Motor neuron (in vitro differentiated cells): ENCODE results near the gene CBX5. TPM values are rescaled to one million over a fixed set of nuclear protein-coding genes. Genes with fewer than 3 reads are reported as not detected.
A peak's percentile ranks its signal among the peaks of the same experiment; 100 is the strongest.

Experiments used
- ATAC-seq, 8 experiments: fragments of 200-7000 bp; cut with Tn5 transposase; replicated peaks in 6 of 8; 2 replicates each; pipeline ENCODE4 v1.8.0; 2021; ENCODE audit warnings: mild to moderate bottlenecking in 8 of 8, moderate library complexity in 8 of 8
- H3K27ac ChIP-seq, 2 donors: fragments of 250-450 bp; sonication (Bioruptor Pico); 2 replicates each; pipeline ENCODE4 v1.9.0; 2021; ENCODE audit warnings: antibody characterized with exemption in 2 of 2, mild to moderate bottlenecking in 2 of 2, moderate library complexity in 1 of 2
- H3K4me1 ChIP-seq, 2 donors: fragments of 250-450 bp; sonication (Bioruptor Pico); replicated peaks in 1 of 2; 2 replicates each; pipeline ENCODE4 v1.6.1; 2021; ENCODE audit warnings: antibody characterized with exemption in 2 of 2, mild to moderate bottlenecking in 2 of 2, moderate library complexity in 1 of 2
- H3K4me3 ChIP-seq, 5 donors: fragments of 250-450 bp; sonication (Bioruptor Pico); 2 replicates each; pipeline ENCODE4 v1.9.0; 2021; ENCODE audit warnings: antibody characterized with exemption in 5 of 5, mild to moderate bottlenecking in 5 of 5, moderate library complexity in 4 of 5
- WGBS, 10 experiments: fragments of 450-650 bp; shearing (Covaris generic); methylation state at CpG; one replicate each; pipeline ENCODE4 v1.0.0; 2022; 5-methylcytosine and 5-hydroxymethylcytosine counted together
- in situ Hi-C, 9 experiments: fragments of 400-800 bp; cut with MboI; loops; one replicate each; pipeline ENCODE4 v1.15.0; 2021; ENCODE audit warnings: low sequenced_read_pairs in 9 of 9, low pct_unique_long_range_greater_than_20kb in 2 of 9; ENCODE audit not compliant: unreplicated experiment in 9 of 9
- total RNA-seq, 8 experiments: library from RNA; unstranded; fragments of 300-600 nt; gene quantifications; 2 replicates each; pipeline versions ENCODE4 v1.2.3 to v1.2.4, GENCODE V29; 2022

CBX5 gene
- total RNA-seq, 8 experiments from 2014 or later = 20.8 to 172 (median 79.4) TPM

DNA sequence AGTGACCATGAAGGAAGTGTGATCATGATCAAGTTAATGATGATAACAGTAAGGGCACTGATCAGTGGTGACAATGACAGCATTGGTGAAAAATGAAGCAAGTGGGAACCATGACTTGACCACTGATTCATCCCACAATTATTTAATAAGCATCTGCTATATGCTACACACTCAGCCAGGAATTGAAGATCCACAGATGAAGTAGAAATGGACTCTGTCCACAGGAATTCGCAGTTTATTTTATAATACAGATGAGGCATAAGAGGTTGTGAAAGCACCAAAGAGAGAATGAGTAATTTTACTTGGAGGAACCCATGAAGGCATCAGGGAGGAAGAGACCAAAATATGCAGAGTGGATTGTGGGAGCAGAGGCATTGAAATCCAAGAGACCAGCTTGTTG is 57.3 kb downstream of the CBX5 start:
- H3K27ac ChIP-seq = no peak overlapping the region
- peaks cover 15 to 21% of the 10 kb centered on the region in 2 donors for H3K4me1 ChIP-seq
- in situ Hi-C loops = loop anchor here in 8 of 9 experiments (10.0 to 25.0 kb wide), 3 partner anchors 140 to 460 kb away; partner anchors contain the start of genes GPR84 (in 5 of the 8) and CISTR (in 3 of the 8)
- 0 to 100% (median 80%) methylated on average over 1 of the region's 1 CpG; no CpG with 5 or more reads in 2 of the 10 experiments for WGBS, 10 experiments
- no peak overlapping the region for H3K4me3 ChIP-seq
- ATAC-seq = no peak

DNA sequence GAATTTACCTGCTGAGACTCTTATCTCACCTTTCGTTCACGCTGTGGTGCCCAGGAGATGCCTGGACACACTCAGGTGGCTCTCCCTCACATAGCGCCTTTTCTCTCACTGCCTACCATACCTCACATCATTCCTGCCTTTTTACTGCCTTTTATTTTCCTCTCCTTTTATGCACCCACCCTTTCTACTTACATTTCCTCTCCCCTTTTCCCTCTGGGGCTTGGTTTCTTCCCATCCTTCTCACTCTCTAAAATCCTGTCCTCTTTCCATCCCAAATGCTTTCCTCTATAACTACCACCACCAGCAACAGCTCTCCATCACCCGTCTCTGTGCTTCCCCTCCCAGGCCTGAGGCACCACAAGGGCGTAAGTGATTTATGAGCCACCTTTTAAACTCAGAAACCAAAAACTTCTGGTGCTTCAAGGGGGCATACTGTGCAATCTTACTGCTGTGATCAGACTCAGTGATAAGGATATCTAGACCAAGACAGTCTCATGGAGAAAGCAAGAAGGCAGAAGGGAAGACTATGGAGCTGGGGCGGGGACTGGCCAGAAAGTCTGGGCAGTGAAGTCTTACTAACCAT is 58.4 kb downstream of the CBX5 start:
- in situ Hi-C loops = loop anchor here in 8 of 9 experiments (10.0 to 25.0 kb wide), 3 partner anchors 141 to 459 kb away; partner anchors contain the start of genes GPR84 (in 5 of the 8) and CISTR (in 3 of the 8)
- Histone ChIP-seq H3K4me1 (peaks cover 19 to 26% of the 10 kb centered on the region in 2 donors), H3K27ac (no peak overlapping the region), H3K4me3 (no peak overlapping the region)
- 66 to 100% (median 76%) methylated on average over 2 to 5 of the region's 6 CpGs; no CpG with 5 or more reads in 2 of the 10 experiments for WGBS, 10 experiments
- no peak for ATAC-seq

DNA sequence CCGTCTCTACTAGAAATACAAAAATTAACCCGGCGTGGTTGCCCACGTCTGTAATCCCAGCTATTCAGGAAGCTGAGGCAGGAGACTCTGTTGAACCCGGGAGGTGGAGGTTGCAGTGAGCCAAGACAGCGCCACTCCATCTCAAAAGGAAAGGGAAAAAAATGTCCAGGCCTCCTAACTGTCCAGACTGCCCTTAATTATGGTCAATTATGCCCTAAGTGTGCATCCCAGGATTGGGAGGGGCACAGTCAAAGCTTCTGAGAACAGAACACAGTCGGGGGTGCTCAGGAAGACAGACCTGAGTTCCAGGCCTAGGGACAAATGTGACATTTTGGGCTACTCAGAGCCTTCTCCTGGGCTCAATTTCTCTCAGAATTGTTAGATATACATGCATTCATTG is 59.4 kb downstream of the CBX5 start:
- Histone ChIP-seq H3K4me1 (peaks cover 19 to 26% of the 10 kb centered on the region in 2 donors), H3K4me3 (no peak overlapping the region), H3K27ac (no peak overlapping the region)
- in situ Hi-C loops = loop anchor here in 8 of 9 experiments (10.0 to 25.0 kb wide), 3 partner anchors 142 to 458 kb away; partner anchors contain the start of genes GPR84 (in 5 of the 8) and CISTR (in 3 of the 8)
- WGBS, 10 experiments = 93 to 100% methylated on average over 1 to 6 of the region's 7 CpGs; no CpG with 5 or more reads in 8 of the 10 experiments
- no peak for ATAC-seq

- ATAC-seq = peak; percentile 43 to 75 (median 62)
- H3K4me1 ChIP-seq = peaks cover 19 to 26% of the 10 kb centered on the region in 2 donors
- no peak overlapping the region for H3K27ac ChIP-seq
- no peak overlapping the region for H3K4me3 ChIP-seq
- in situ Hi-C loops = loop anchor here in 8 of 9 experiments (10.0 to 25.0 kb wide), 3 partner anchors 142 to 458 kb away; partner anchors contain the start of genes GPR84 (in 5 of the 8) and CISTR (in 3 of the 8)
- WGBS, 10 experiments = 7 to 80% (median 35%) methylated on average over 1 to 3 of the region's 8 CpGs; no CpG with 5 or more reads in 6 of the 10 experiments
Measured at GRCh38 chr12:54220092-54220557, 59.8 kb downstream of the CBX5 start.

- ATAC-seq = peak; percentile 37 to 77 (median 60)
- Histone ChIP-seq H3K4me1 (peaks cover 19 to 26% of the 10 kb centered on the region in 2 donors), H3K27ac (peak overlapping the region in 1 of 2 donors; percentile 16), H3K4me3 (peak overlapping the region; percentile 3 to 28 (median 15))
- in situ Hi-C loops = loop anchor here in 4 of 9 experiments (25.0 kb wide), 2 partner anchors 144 to 456 kb away; partner anchors contain the start of genes CISTR (in 3 of the 4) and GPR84 (in 1 of the 4)
- whole genome bisulfite sequencing, 10 experiments = 0 to 9% (median 0%) methylated on average over 1 to 14 of the region's 39 CpGs; no CpG with 5 or more reads in 7 of the 10 experiments
Measured at GRCh38 chr12:54217774-54218241, 62.1 kb downstream of the CBX5 start.

GRCh38 chr12:54216797-54217661 is 62.9 kb downstream of the CBX5 start:
- H3K27ac ChIP-seq = no peak overlapping the region
- H3K4me3 ChIP-seq = peak overlapping the region; percentile 6 to 28 (median 15)
- H3K4me1 ChIP-seq = peaks cover 19 to 26% of the 10 kb centered on the region in 2 donors
- 0 to 2% (median 0%) methylated on average over 2 to 9 of the region's 34 CpGs; no CpG with 5 or more reads in 2 of the 10 experiments for WGBS, 10 experiments
- in situ Hi-C loops = loop anchor here in 4 of 9 experiments (25.0 kb wide), 2 partner anchors 145 to 455 kb away; partner anchors contain the start of genes CISTR (in 3 of the 4) and GPR84 (in 1 of the 4)
- ATAC-seq = peak; percentile 10 to 53 (median 44)

DNA sequence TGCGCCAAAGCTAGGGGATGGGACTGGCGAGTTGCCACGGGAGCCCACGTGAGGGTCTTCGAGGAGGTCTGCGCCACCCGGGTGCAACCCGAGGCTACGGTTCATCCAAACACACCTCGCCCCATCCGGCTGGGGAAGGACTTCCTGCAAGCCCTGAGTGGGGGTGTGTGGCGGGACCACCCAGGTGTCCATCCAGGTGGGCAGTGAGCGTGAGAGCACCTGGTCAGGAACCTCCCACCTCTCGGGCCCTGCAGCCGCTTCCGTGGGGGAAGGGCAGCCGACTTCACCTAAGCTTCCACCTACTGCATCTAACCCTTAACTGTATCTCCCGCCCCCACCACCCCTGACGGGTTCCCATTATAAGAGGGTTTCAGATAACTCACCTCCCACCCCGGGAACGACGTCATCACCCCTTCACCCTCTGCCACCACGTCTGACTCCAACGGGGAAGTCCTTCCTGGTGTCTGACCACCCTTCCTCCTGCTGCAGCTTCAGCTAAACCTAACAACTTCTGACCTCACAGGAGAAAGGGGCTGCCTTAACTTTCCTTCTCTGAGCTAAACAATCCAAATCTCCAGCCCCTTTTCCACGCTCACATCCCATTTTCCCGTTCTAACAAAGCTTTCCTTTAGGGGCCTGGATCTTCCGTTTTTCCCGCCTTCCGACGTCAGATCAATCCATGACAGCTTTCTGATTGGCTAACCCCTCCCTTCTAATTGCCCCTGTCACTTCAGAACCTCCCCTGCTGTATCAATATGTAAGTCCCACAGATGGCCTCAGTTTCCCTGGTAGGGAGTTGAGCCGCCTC is 63.7 kb downstream of the CBX5 start:
- no peak for ATAC-seq
- 23 to 67% (median 39%) methylated on average over 1 to 10 of the region's 31 CpGs; no CpG with 5 or more reads in 2 of the 10 experiments for WGBS, 10 experiments
- peaks cover 19 to 26% of the 10 kb centered on the region in 2 donors for H3K4me1 ChIP-seq
- H3K27ac ChIP-seq = no peak overlapping the region
- H3K4me3 ChIP-seq = no peak overlapping the region
- in situ Hi-C loops = loop anchor here in 4 of 9 experiments (25.0 kb wide), 2 partner anchors 146 to 454 kb away; partner anchors contain the start of genes CISTR (in 3 of the 4) and GPR84 (in 1 of the 4)

GRCh38 chr12:54214553-54215406 is 65.1 kb downstream of the CBX5 start:
- ATAC-seq = peak; percentile 65 to 90 (median 77)
- peaks cover 15 to 18% of the 10 kb centered on the region in 2 donors for H3K4me1 ChIP-seq
- in situ Hi-C loops = loop anchor here in 4 of 9 experiments (25.0 kb wide), 2 partner anchors 148 to 452 kb away; partner anchors contain the start of genes CISTR (in 3 of the 4) and GPR84 (in 1 of the 4)
- H3K27ac ChIP-seq = no peak overlapping the region
- 0 to 100% (median 65%) methylated on average over 2 to 13 of the region's 33 CpGs; no CpG with 5 or more reads in 2 of the 10 experiments for WGBS, 10 experiments
- no peak overlapping the region for H3K4me3 ChIP-seq

DNA sequence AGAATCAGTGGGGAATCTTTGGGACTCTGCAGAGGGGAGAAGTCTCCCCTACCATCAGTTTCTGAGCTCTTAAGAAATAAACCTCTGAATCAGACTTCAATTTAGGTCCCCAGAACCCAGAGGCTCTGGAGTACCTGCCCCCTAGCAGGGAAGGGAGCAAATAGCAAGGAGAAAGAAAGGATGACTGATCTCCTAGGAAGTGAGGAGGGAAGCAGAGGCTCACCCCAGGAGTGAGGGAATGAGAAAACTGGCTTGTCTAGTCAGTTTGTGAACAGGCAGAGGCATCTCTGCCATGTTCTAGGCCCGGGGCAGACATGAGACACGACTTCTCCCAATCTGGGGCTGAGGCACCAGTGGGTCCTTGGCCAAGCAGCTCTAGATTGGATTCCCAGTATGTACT is 66.8 kb downstream of the CBX5 start:
- peaks cover 12 to 15% of the 10 kb centered on the region in 2 donors for H3K4me1 ChIP-seq
- in situ Hi-C loops = loop anchor here in 4 of 9 experiments (25.0 kb wide), 2 partner anchors 149 to 451 kb away; partner anchors contain the start of genes CISTR (in 3 of the 4) and GPR84 (in 1 of the 4)

DNA sequence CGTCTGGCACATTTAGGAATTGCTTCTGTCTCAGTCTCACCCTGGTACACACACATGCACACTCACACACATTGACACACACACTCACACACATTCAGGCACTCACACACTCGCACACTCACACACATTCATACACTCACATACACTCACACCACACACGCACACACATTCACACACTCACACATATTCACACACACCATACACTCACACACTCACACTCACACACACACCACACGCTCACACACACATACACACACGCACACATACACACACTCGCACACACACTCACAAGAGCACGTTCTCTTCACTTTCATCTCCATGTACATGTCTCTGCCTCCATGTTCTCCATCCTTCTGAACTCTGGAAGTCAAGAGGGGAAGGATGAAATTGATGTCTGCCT is 68.0 kb downstream of the CBX5 start:
- H3K4me3 ChIP-seq = no peak overlapping the region
- no peak overlapping the region for H3K27ac ChIP-seq
- in situ Hi-C loops = loop anchor here in 4 of 9 experiments (25.0 kb wide), 2 partner anchors 150 to 450 kb away; partner anchors contain the start of genes CISTR (in 3 of the 4) and GPR84 (in 1 of the 4)
- peaks cover 4 to 5% of the 10 kb centered on the region in 2 donors for H3K4me1 ChIP-seq
- ATAC-seq = no peak
- WGBS, 10 experiments = 60 to 95% (median 71%) methylated on average over 1 to 6 of the region's 7 CpGs; no CpG with 5 or more reads in 2 of the 10 experiments

More for the DNA sequence above, 66.8 kb downstream of the CBX5 start:
- no peak for ATAC-seq
- Histone ChIP-seq H3K4me3 (no peak overlapping the region), H3K27ac (no peak overlapping the region)
- WGBS, 10 experiments = 29 to 80% (median 40%) methylated on average over 1 to 2 of the region's 2 CpGs; no CpG with 5 or more reads in 5 of the 10 experiments
